Mesothelial cell of epicardium (in vitro differentiated cells): ENCODE measurements around the gene RAB9A. TPM values are rescaled to one million over a fixed set of nuclear protein-coding genes. Genes with fewer than 3 reads are reported as not detected.

Experiments
- DNase-seq, 2 experiments: peaks; one replicate each; pipeline ENCODE4 v3.0.0; 2021; ENCODE audit warnings: low spot score in 2 of 2; ENCODE audit not compliant: unreplicated experiment in 2 of 2
- H3K27ac Mint-ChIP-seq: 2 replicates; pipeline ENCODE4 v1.8.0; 2021; ENCODE audit warnings: mixed read lengths
- H3K27me3 Mint-ChIP-seq: 2 replicates; pipeline ENCODE4 v1.8.0; 2021; ENCODE audit warnings: low read depth, mixed read lengths
- H3K36me3 Mint-ChIP-seq: 2 replicates; pipeline ENCODE4 v1.8.0; 2021; ENCODE audit warnings: mixed read lengths
- H3K4me1 Mint-ChIP-seq: 2 replicates; pipeline ENCODE4 v1.8.0; 2021; ENCODE audit warnings: mixed read lengths
- H3K4me3 Mint-ChIP-seq: 2 replicates; pipeline ENCODE4 v1.8.0; 2021; ENCODE audit warnings: mild to moderate bottlenecking, moderate library complexity, mixed read lengths
- H3K9me3 Mint-ChIP-seq: 2 replicates; pipeline ENCODE4 v1.8.0; 2021; ENCODE audit warnings: mixed read lengths
- total RNA-seq: library from RNA; stranded (reverse); gene quantifications from 3 replicates; pipeline ENCODE4 v1.2.1, GENCODE V29; 2021
- TF ChIP-seq, protein P1 (sequence below): fragments of 200-600 bp; sonication (generic); IDR thresholded peaks from one replicate; pipeline ENCODE4 v1.5.0; 2021; ENCODE audit warnings: antibody characterized with exemption; ENCODE audit not compliant: unreplicated experiment

The RAB9A gene
- total RNA-seq, 1 donor from 2014 or later = 21.0 TPM

DNA sequence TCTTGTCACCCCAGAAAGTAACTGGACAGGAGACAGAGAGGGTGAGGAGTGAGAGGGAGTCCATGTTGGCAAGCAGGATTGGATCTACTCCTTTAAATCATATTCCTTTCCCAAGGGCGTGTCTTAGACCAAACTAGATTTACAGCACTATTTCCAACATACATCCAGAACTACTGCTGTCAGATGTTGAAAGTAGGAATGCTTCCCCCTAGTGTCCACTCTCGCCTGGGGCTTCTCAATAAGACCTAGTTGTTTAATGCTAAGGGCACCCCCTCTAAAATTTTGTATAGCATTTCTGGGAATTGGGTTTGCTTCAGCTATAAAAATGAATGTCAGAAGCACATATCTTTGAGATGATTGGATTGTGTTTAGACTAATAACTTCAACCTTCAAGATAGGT, 58.9 kb downstream of the RAB9A start:
- peaks cover 1% of the 10 kb centered on the region for H3K36me3 Mint-ChIP-seq
- TF ChIP-seq, protein P1, sequence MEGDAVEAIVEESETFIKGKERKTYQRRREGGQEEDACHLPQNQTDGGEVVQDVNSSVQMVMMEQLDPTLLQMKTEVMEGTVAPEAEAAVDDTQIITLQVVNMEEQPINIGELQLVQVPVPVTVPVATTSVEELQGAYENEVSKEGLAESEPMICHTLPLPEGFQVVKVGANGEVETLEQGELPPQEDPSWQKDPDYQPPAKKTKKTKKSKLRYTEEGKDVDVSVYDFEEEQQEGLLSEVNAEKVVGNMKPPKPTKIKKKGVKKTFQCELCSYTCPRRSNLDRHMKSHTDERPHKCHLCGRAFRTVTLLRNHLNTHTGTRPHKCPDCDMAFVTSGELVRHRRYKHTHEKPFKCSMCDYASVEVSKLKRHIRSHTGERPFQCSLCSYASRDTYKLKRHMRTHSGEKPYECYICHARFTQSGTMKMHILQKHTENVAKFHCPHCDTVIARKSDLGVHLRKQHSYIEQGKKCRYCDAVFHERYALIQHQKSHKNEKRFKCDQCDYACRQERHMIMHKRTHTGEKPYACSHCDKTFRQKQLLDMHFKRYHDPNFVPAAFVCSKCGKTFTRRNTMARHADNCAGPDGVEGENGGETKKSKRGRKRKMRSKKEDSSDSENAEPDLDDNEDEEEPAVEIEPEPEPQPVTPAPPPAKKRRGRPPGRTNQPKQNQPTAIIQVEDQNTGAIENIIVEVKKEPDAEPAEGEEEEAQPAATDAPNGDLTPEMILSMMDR = no peak
- H3K27ac Mint-ChIP-seq = no peak overlapping the region
- no peak for DNase-seq
- peaks cover 15% of the 10 kb centered on the region for H3K9me3 Mint-ChIP-seq
- no peaks in the 10 kb centered on the region for H3K27me3 Mint-ChIP-seq
- no peak overlapping the region for H3K4me3 Mint-ChIP-seq
- no peaks in the 10 kb centered on the region for H3K4me1 Mint-ChIP-seq

DNA sequence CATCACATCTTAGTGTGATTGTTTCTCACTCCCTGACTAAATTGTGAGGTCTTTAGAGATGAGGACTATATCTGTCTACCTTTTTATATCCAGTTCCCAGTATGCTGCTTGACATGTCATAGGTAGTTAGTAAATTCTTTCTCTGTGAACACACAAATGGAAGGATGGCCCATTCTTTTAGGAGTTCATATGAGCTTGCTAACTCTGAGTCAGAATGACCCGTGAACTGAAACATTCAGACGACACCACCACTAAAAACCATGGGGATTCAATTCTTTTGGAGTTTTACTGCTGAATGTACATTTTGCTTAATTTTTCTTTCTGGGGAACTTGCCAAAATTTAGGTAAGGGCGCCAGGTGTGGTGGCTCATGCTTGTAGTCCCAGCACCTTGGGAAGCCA, 59.6 kb downstream of the RAB9A start:
- no peak overlapping the region for H3K4me3 Mint-ChIP-seq

DNA sequence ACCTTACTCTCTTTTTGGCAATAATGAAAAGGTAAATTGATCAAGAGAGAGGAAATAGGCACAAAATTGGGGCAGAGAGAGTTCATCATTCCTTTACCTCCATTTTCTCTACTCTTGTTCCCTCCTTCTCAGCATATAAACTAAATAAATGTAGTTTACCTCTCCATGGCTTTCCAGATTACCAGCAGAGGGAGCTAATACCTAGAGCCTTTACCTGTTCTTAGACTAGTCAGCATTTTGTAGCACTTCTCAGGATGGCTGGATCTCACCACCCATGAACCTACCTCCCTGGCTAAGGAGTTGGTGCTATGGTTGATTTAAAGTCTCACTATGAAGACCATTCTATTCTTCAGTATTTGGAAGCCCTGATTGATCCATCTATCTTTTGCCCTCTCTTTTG, 61.3 kb downstream of the RAB9A start:
- Mint-ChIP-seq H3K4me3 (no peak overlapping the region), H3K4me1 (no peaks in the 10 kb centered on the region), H3K36me3 (peaks cover 9% of the 10 kb centered on the region), H3K9me3 (peaks cover 15% of the 10 kb centered on the region), H3K27me3 (no peaks in the 10 kb centered on the region), H3K27ac (no peak overlapping the region)
- DNase-seq = no peak
- TF ChIP-seq, protein P1 = no peak

More for the DNA sequence above, 59.6 kb downstream of the RAB9A start:
- H3K27ac Mint-ChIP-seq = no peak overlapping the region
- TF ChIP-seq, protein P1 = no peak
- H3K9me3 Mint-ChIP-seq = peaks cover 19% of the 10 kb centered on the region
- DNase-seq = no peak
- H3K36me3 Mint-ChIP-seq = peaks cover 6% of the 10 kb centered on the region
- H3K27me3 Mint-ChIP-seq = no peaks in the 10 kb centered on the region
- H3K4me1 Mint-ChIP-seq = no peaks in the 10 kb centered on the region

DNA sequence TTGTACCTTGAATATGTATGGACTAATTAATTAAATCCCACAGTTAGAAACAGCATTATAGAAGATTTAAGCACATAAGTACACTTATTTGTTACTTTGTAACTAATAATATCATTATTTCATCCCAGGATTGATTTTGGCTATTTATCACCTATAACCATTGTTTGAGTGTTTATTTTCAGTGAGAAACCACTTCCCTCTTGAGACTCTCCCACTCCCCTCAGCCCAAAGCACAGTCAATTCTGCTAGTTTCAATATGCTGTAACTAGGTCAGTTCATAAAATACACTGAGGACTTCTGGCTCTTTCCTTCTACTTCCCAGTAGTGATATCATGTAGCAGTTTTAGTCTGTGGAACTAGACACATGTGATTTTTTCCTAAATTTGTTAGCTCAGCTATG, 61.9 kb downstream of the RAB9A start:
- no peaks in the 10 kb centered on the region for H3K4me1 Mint-ChIP-seq
- no peak for DNase-seq
- H3K9me3 Mint-ChIP-seq = peaks cover 15% of the 10 kb centered on the region
- no peak overlapping the region for H3K4me3 Mint-ChIP-seq
- no peak overlapping the region for H3K27ac Mint-ChIP-seq
- no peaks in the 10 kb centered on the region for H3K27me3 Mint-ChIP-seq
- peaks cover 9% of the 10 kb centered on the region for H3K36me3 Mint-ChIP-seq
- TF ChIP-seq, protein P1 = no peak

DNA sequence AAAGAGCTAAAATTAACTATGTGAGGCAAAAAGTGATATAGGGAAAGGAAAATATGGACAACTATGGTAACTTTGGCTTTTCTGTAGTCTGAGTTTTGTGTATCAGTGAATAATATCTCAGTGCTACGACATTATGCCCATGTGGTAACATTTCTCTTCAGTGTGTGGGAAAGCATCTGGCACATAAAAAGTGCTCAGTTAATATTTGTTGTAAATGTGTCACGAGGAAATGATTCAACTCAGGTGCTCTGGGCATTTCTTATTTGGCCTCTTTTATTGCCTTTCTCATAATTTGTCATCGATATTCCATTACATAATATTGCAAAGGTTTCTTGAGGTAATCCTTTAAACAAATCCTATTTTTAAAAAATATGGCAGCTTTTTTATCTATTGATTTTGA, 63.2 kb downstream of the RAB9A start:
- no peak for DNase-seq
- Mint-ChIP-seq H3K4me1 (no peaks in the 10 kb centered on the region), H3K4me3 (no peak overlapping the region), H3K9me3 (peaks cover 11% of the 10 kb centered on the region), H3K27me3 (no peaks in the 10 kb centered on the region), H3K27ac (no peak overlapping the region), H3K36me3 (peaks cover 9% of the 10 kb centered on the region)
- TF ChIP-seq, protein P1 = no peak

DNA sequence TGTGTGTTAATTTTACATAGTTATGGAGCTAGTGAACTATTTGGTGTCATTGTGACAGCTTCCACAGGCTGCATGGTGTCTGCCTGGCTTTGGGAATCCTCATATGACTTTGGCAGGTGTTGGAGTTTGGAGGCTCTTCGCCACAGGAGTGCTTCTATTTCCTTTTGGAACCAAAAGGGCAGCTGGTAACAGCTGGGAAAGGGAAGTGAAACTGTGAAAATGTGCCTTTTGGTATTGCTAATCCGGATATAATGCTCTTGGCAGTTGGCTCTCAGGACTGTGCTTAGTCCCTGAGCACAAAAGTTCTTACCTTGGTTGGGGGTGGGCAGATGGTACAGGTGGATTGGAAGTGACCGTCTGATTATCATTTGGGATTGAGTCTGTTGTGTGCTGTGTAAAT, 63.7 kb downstream of the RAB9A start:
- no peak for DNase-seq
- no peaks in the 10 kb centered on the region for H3K27me3 Mint-ChIP-seq
- peaks cover 8% of the 10 kb centered on the region for H3K9me3 Mint-ChIP-seq
- TF ChIP-seq, protein P1 = no peak
- no peak overlapping the region for H3K27ac Mint-ChIP-seq
- H3K36me3 Mint-ChIP-seq = peaks cover 9% of the 10 kb centered on the region
- no peaks in the 10 kb centered on the region for H3K4me1 Mint-ChIP-seq
- no peak overlapping the region for H3K4me3 Mint-ChIP-seq
